Natural killer cell (primary cell): Measurements from ENCODE around the gene ITCH. TPM values are rescaled to one million over a fixed set of nuclear protein-coding genes. Genes with fewer than 3 reads are reported as not detected.

Source experiments
- ATAC-seq, 3 donors: fragments of 150-1000 bp in 2 of 3; fragments of 200-7000 bp in 1 of 3; cut with Tn5 transposase; 1 replicate in 1 of 3; 2 replicates in 2 of 3; pipeline ENCODE4 v1.10.0; 2021; ENCODE audit warnings: mild to moderate bottlenecking in 2 of 3, moderate library complexity in 2 of 3
- DNase-seq, 2 donors: peaks; one replicate each; pipeline versions ENCODE4 v3.0.0 to v3.0.0-alpha.2; 2013 to 2021; ENCODE audit warnings: mixed read lengths in 1 of 2
- H3K27ac ChIP-seq: one replicate; pipeline ENCODE4 v1.5.1; 2013; ENCODE audit warnings: mild to moderate bottlenecking, low read length
- H3K27me3 ChIP-seq: one replicate; pipeline ENCODE4 v1.6.1; 2013; ENCODE audit warnings: low read length; ENCODE audit not compliant: control insufficient read depth, insufficient read depth
- H3K36me3 ChIP-seq: one replicate; pipeline ENCODE4 v1.6.1; 2013; ENCODE audit warnings: low read length; ENCODE audit not compliant: control insufficient read depth, insufficient read depth
- H3K4me1 ChIP-seq: one replicate; pipeline ENCODE4 v1.6.1; 2013; ENCODE audit warnings: low read length; ENCODE audit not compliant: control insufficient read depth, insufficient read depth
- H3K4me3 ChIP-seq: one replicate; pipeline ENCODE4 v1.5.1; 2013; ENCODE audit warnings: low read length
- H3K9me3 ChIP-seq: one replicate; pipeline ENCODE4 v1.6.1; 2013; ENCODE audit warnings: low read length; ENCODE audit not compliant: control insufficient read depth, insufficient read depth
- H3K27ac Mint-ChIP-seq, 2 donors: one replicate each; pipeline ENCODE4 v1.8.0; 2022; ENCODE audit warnings: mild to moderate bottlenecking in 2 of 2, mixed read lengths in 2 of 2, moderate library complexity in 1 of 2
- H3K27me3 Mint-ChIP-seq, 2 donors: one replicate each; pipeline ENCODE4 v1.8.0; 2022; ENCODE audit warnings: low read depth in 2 of 2, mixed read lengths in 2 of 2
- H3K36me3 Mint-ChIP-seq: one replicate; pipeline ENCODE4 v1.8.0; 2022; ENCODE audit warnings: mixed read lengths
- H3K4me1 Mint-ChIP-seq, 2 donors: one replicate each; pipeline ENCODE4 v1.8.0; 2022; ENCODE audit warnings: mixed read lengths in 2 of 2
- H3K4me3 Mint-ChIP-seq: one replicate; pipeline ENCODE4 v1.8.0; 2022; ENCODE audit warnings: mild to moderate bottlenecking, moderate library complexity, mixed read lengths
- H3K9me3 Mint-ChIP-seq, 2 donors: one replicate each; pipeline ENCODE4 v1.8.0; 2022; ENCODE audit warnings: mixed read lengths in 2 of 2
- WGBS: methylation state at CpG from one replicate; pipeline ENCODE4 v1.1.7; 2013; ENCODE audit warnings: missing lambda C conversion rate; ENCODE audit not compliant: insufficient coverage; 5-methylcytosine and 5-hydroxymethylcytosine counted together
- intact Hi-C: fragments of 100-400 bp; cut with micrococcal nuclease; formaldehyde crosslinking; loops from one replicate; pipeline ENCODE4 v1.14.2; 2022
- total RNA-seq, 4 donors: library from RNA; stranded (reverse); fragments of 120-200 nt in 1 of 4; gene quantifications; one replicate each; pipeline versions ENCODE4 v1.2.3 to v1.2.4, GENCODE V29; 2013 to 2022
- TF ChIP-seq, protein P1 (sequence below): fragments of 200-600 bp; IDR thresholded peaks from one replicate; pipeline ENCODE4 v1.8.0; 2022; ENCODE audit warnings: antibody characterized with exemption

ITCH gene
- total RNA-seq, 3 donors from 2014 or later (not counting 1 experiment from before 2014, with no cell fraction given): 157 to 182 (median 163) TPM

DNA sequence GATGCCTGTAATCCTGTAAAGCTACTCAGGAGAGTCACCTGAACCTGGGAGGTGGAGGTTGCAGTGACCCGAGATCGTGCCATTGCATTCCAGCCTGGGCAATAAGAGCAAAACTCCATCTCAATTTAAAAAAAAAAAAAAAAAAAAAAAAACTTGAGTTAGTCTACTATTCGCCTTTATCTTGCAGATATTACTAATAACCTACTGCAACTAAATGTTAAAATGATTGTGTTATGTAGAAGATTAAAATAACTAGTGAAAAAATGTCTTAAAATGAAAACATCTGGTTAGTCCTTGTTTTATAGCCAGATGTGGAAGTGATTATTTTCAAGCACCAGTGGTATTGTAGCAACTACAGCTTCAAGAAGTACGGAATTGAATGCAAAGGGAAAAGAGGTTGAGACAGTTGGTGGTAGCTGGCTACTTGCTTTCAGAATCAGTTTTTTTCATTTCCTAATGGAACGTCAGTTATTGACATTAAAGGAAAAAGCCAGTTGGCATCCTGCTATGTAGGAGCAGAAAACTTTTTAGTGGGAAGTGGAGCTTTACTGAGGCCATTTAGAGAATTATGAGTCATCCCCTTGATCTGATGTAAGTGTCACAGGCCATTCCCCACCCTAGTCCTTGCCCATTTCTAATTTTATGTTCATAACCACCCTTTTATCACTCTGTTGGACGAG lies 109.3 kb downstream of the ITCH start:
- ATAC-seq (no peak), DNase-seq (no peak)
- no peaks in the 10 kb centered on the region for H3K36me3 Mint-ChIP-seq
- Histone ChIP-seq H3K9me3 (no peaks in the 10 kb centered on the region), H3K36me3 (peaks cover 51% of the 10 kb centered on the region), H3K27ac (no peak overlapping the region), H3K27me3 (no peaks in the 10 kb centered on the region), H3K4me3 (no peak overlapping the region), H3K4me1 (peaks cover 3% of the 10 kb centered on the region)
- H3K27me3 Mint-ChIP-seq: no peaks in the 10 kb centered on the region
- intact Hi-C loops: no loop called here
- H3K9me3 Mint-ChIP-seq: no peaks in the 10 kb centered on the region
- TF ChIP-seq, protein P1, sequence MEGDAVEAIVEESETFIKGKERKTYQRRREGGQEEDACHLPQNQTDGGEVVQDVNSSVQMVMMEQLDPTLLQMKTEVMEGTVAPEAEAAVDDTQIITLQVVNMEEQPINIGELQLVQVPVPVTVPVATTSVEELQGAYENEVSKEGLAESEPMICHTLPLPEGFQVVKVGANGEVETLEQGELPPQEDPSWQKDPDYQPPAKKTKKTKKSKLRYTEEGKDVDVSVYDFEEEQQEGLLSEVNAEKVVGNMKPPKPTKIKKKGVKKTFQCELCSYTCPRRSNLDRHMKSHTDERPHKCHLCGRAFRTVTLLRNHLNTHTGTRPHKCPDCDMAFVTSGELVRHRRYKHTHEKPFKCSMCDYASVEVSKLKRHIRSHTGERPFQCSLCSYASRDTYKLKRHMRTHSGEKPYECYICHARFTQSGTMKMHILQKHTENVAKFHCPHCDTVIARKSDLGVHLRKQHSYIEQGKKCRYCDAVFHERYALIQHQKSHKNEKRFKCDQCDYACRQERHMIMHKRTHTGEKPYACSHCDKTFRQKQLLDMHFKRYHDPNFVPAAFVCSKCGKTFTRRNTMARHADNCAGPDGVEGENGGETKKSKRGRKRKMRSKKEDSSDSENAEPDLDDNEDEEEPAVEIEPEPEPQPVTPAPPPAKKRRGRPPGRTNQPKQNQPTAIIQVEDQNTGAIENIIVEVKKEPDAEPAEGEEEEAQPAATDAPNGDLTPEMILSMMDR: no peak
- H3K27ac Mint-ChIP-seq: peak overlapping the region in 1 of 2 donors; percentile 26
- peaks cover 18 to 29% of the 10 kb centered on the region in 2 donors for H3K4me1 Mint-ChIP-seq
- WGBS: 93% methylated on average over 3 of the region's 6 CpGs
- no peak overlapping the region for H3K4me3 Mint-ChIP-seq

DNA sequence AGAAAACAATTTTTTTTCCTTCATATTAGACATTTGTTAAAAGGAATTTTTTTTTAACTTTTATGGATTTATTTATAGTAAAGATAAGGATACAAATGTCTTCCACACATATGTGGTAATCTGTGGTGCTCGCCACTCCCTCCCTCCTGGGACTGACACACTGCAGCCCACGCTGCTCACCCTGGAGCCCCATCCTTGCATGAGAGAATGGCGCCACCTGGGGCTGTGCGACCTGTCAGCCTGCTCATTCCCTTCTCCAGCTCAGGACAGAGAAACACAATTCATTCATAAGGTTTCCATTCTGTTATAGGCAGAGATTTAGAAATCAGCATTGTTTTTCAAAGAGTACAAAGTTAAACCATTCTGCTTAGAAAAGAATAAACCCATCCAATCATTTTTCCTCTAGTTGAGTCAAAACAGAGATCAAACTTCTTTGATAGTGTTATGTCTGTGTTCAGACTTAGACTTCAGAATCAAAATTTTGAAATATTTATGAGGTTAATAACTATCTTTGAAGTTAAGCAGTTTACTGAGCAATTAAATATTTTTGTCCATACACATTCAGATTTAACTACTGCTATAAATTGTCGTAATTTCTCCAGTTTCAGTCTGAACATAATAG lies 110.3 kb downstream of the ITCH start:
- Mint-ChIP-seq H3K27ac (peak overlapping the region in 1 of 2 donors; percentile 26), H3K27me3 (no peaks in the 10 kb centered on the region), H3K36me3 (no peaks in the 10 kb centered on the region), H3K4me3 (no peak overlapping the region), H3K9me3 (no peaks in the 10 kb centered on the region), H3K4me1 (peaks cover 18 to 29% of the 10 kb centered on the region in 2 donors)
- TF ChIP-seq, protein P1: no peak
- WGBS: 63% methylated on average over 4 of the region's 5 CpGs
- Histone ChIP-seq H3K36me3 (peaks cover 54% of the 10 kb centered on the region), H3K27me3 (no peaks in the 10 kb centered on the region), H3K4me3 (no peak overlapping the region), H3K9me3 (no peaks in the 10 kb centered on the region), H3K4me1 (peaks cover 3% of the 10 kb centered on the region), H3K27ac (no peak overlapping the region)
- ATAC-seq: peak; percentile 41 to 50 (median 49)
- intact Hi-C loops: no loop called here
- peak in 1 of 2 donors; percentile 51 for DNase-seq

DNA sequence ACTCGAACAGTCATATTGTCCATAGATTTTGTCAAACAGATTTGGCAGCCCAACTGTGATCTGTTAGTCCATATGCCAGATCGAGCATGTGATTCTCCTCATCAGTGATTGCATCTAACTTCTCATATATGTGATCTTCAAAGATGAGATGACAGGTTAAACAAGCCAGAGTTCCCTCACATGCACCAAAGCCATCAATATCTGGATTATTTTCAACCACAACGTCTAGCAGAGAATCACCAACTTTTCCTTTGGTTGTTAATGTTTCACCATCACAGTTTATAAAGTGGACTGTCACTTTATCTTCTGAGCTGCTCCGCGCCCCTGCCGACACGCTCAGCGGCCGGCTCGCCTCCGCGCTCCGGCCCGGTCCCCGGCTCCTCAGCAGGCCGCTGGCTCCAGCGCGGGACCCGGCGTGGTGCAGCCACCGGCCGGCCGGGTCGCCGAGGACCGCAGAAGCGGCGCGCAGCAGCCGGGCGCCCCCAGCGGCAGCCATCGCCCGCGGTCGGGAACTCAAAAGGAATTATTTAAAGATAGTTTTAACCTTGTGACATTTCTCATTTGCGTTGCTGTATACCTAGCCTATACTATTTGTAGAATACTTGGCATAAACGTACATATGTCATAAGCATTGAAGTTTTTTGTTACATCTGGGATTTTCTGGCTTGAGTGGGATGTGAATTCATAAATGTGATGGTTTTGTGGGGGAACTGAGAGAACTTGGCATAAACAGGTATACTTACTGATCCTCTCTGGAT lies 113.1 kb downstream of the ITCH start:
- Mint-ChIP-seq H3K9me3 (no peaks in the 10 kb centered on the region), H3K27ac (peak overlapping the region; percentile 74 to 84), H3K36me3 (no peaks in the 10 kb centered on the region), H3K4me1 (peaks cover 8 to 23% of the 10 kb centered on the region in 2 donors), H3K27me3 (no peaks in the 10 kb centered on the region), H3K4me3 (no peak overlapping the region)
- Histone ChIP-seq H3K4me3 (no peak overlapping the region), H3K9me3 (no peaks in the 10 kb centered on the region), H3K27ac (no peak overlapping the region), H3K27me3 (no peaks in the 10 kb centered on the region), H3K36me3 (peaks cover 65% of the 10 kb centered on the region), H3K4me1 (no peaks in the 10 kb centered on the region)
- intact Hi-C loops: loop anchor here (1.0 kb wide), 1 partner anchor 164 kb away; no protein-coding TSS in a partner anchor
- DNase-seq (peak; percentile 43 to 49), ATAC-seq (peak; percentile 74 to 91 (median 86))
- TF ChIP-seq, protein P1: peak; percentile 74
- WGBS: 24% methylated on average over 37 of the region's 38 CpGs
